Urinary bladder (tissue), 4 donors: ENCODE data around the gene EFCAB14. TPM values are rescaled to one million over a fixed set of nuclear protein-coding genes. Genes with fewer than 3 reads are reported as not detected.
A peak's percentile ranks its signal among the peaks of the same experiment; 100 is the strongest.
"Not testable (repeated sequence)": the region's sequence is repeated elsewhere in the genome, so short reads cannot be mapped to it uniquely, and the experiment has no call there.

Source experiments
- DNase-seq: peaks from one replicate; pipeline ENCODE4 v3.0.0-alpha.2; 2015; ENCODE audit errors: extremely low spot score
- H3K27ac ChIP-seq: one replicate; pipeline ENCODE4 v1.5.1; 2013; ENCODE audit warnings: low read depth, mild to moderate bottlenecking, moderate library complexity
- H3K36me3 ChIP-seq: one replicate; pipeline ENCODE4 v1.6.1; 2013; ENCODE audit warnings: mild to moderate bottlenecking, moderate library complexity; ENCODE audit not compliant: insufficient read depth
- H3K4me1 ChIP-seq: one replicate; pipeline ENCODE4 v1.6.1; 2013; ENCODE audit warnings: mild to moderate bottlenecking, moderate library complexity; ENCODE audit not compliant: insufficient read depth
- H3K4me3 ChIP-seq: one replicate; pipeline ENCODE4 v1.5.1; 2013; ENCODE audit warnings: low read depth, low read length
- WGBS: extraction: QIAGEN DNeasy Blood & Tissue Kit; methylation state at CpG from one replicate; pipeline ENCODE4 v1.1.7; 2013; 5-methylcytosine and 5-hydroxymethylcytosine counted together
- polyA plus RNA-seq: library from polyadenylated mRNA; stranded (reverse); fragments of 200-250 nt; gene quantifications from one replicate; pipeline ENCODE4 v1.2.3, GENCODE V29; 2013
- total RNA-seq: library from RNA; depleted of rRNA; stranded (reverse); fragments of >200 nt; gene quantifications from one replicate; pipeline ENCODE4 v1.2.3, GENCODE V29; 2014
- donor health status: healthy with polysubstance abuse.
- donor health status: healthy.

Gene EFCAB14
- total and polyA plus RNA-seq, 2 donors, result 58.6 to 115 TPM

- WGBS, result 80% methylated on average over 1 of the region's 1 CpG
- H3K4me1 ChIP-seq, result no peaks in the 10 kb centered on the region
- DNase-seq, result no peak
- H3K4me3 ChIP-seq, result no peak overlapping the region
- no peak overlapping the region for H3K27ac ChIP-seq
- no peaks in the 10 kb centered on the region for H3K36me3 ChIP-seq
Observed at GRCh38 chr1:46749404-46749803, 30.5 kb upstream of the EFCAB14 start.

- Histone ChIP-seq H3K4me1 (no peaks in the 10 kb centered on the region), H3K36me3 (no peaks in the 10 kb centered on the region), H3K4me3 (no peak overlapping the region), H3K27ac (no peak overlapping the region)
- WGBS, result 32% methylated on average over 5 of the region's 5 CpGs
- no peak for DNase-seq
Observed at GRCh38 chr1:46747683-46748288, 28.9 kb upstream of the EFCAB14 start.

DNA sequence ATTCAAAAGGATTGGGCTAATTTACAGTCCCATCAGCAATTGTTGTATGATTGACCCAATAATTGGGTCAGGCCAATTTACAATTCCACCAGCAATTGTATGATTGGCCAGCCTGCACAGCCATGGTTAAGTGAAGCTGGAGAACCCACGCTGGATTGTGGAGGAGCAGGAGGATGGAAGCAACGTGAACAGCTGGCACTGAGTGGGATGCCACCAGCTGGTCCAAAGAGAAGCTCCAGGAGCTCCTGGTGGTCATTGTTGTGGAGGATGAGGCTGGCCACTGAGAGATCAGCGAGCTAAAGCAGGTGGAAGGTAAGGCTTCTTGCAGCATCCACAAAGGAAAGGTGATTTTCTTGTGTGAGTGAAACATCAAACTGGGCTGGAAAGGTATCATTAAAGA, 23.2 kb upstream of the EFCAB14 start:
- Histone ChIP-seq H3K36me3 (no peaks in the 10 kb centered on the region), H3K27ac (no peak overlapping the region), H3K4me1 (no peaks in the 10 kb centered on the region), H3K4me3 (no peak overlapping the region)
- WGBS, result 65% methylated on average over 3 of the region's 3 CpGs
- DNase-seq, result no peak

DNA sequence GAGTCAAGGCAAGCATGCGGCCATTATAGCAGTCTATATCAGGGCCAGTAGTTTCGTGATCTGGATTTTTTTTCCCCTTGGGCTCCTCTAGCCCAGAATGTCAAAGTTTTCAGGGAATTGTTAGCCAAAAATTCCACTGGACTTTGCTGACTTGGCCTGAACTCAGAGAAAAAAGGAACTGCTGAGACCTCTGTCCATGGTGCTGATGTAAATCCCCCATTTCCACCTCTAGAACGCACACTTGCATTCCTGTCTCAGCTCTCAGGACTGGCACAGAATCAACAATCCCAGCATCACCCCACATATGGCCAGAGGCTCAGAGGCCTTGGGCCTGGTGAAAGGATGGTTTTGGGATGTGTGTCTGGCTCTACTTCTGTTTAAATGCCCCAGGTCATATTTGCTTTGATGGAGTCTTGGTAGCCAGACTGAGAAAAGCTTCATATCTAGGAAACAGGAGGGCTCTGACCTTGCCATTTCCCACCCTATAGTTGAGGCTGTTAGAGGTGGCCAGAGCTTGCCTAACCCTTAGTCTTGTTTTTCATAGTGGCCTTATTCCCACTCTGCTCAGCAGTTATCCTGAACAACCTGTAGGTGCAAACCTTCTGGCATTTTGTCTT, 16.9 kb upstream of the EFCAB14 start:
- Histone ChIP-seq H3K36me3 (no peaks in the 10 kb centered on the region), H3K4me1 (no peaks in the 10 kb centered on the region), H3K4me3 (no peak overlapping the region), H3K27ac (no peak overlapping the region)
- WGBS, result 3% methylated on average over 3 of the region's 3 CpGs
- DNase-seq, result no peak

DNA sequence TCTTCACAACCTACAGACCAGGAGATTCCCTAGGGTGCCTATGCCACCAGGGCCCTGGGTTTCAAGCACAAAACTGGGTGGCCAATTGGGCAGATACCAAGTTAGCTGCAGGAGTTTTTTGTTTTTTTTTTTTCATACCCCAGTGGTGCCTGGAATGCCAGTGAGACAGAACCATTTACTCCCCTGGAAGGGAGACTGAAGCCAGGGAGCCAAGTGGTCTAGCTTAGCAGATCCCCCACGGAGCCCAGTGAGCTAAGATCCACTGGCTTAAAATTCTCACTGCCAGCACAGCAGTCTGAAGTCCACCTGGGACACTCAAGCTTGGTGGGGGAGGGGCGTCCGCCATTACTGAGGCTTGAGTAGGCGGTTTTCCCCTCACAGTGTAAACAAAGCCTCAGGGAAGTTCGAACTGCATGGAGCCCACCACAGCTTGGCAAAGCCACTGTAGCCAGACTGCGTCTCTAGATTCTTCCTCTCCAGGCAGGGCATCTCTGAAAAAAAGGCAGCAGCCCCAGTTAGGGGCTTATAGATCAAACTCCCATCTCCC, 9.5 kb upstream of the EFCAB14 start:
- 26% methylated on average over 6 of the region's 6 CpGs for WGBS
- DNase-seq, H3K36me3 ChIP-seq, H3K27ac ChIP-seq, H3K4me1 ChIP-seq, H3K4me3 ChIP-seq: not testable (repeated sequence)

DNA sequence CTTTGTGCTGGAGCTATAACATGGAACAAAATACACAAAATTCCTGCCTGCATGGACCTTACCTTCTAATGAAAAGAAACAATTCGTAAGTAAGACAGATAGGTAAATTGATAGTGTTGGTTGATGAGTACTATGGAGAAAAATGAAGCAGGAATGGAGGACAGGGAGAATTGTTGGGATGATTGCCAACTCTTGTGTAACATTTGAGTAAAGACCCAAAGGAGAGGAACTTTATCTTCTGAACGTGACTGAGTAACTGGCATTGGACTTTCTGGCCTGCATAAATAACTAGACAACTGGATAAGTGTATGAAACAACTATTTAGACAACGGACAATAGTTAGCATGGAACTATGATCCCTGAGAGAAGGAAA, 6.8 kb upstream of the EFCAB14 start:
- Histone ChIP-seq H3K36me3 (no peaks in the 10 kb centered on the region), H3K4me1 (peaks cover 2% of the 10 kb centered on the region), H3K27ac (no peak overlapping the region), H3K4me3 (no peak overlapping the region)
- 60% methylated on average over 3 of the region's 3 CpGs for WGBS
- DNase-seq, result no peak

DNA sequence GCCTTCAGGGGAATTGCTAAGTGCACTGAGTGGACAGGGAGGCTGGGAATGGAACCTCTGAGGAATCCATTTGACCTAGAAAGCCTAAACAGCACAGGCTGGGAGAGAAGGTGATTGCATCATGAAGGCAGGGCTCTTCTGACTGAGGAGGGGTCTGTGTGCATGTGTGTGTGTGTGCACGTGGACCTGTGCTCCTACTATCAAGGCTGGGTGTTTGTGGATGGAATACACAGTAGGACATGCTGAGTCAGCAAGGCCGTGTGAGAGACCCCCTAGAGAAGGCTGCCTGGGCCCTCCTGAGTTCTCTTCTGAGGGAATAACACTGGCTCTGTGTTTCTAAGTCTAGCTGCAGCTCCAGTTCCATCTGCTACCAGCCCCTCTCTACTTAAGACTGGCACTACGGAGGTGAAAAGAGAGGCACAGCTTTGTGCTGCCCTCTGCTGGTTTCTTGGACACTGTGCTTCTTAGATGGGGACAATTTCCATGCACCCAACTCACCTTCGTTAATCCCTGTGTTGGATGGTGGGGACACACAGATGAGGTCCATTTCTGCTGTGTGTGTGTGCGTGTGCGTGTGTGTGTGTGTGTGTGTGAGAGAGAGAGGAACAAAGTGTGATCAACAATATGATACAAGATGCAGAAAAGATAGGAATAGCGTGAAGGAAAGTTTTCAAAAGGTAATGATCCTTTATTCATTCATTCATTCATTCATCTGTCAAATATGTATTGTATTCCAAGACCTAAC, 6.2 kb upstream of the EFCAB14 start:
- Histone ChIP-seq H3K4me3 (no peak overlapping the region), H3K4me1 (peaks cover 2% of the 10 kb centered on the region), H3K27ac (no peak overlapping the region), H3K36me3 (no peaks in the 10 kb centered on the region)
- 18% methylated on average over 7 of the region's 7 CpGs for WGBS
- DNase-seq, result no peak

GRCh38 chr1:46723901-46724300, 5.0 kb upstream of the EFCAB14 start:
- no peak for DNase-seq
- 67% methylated on average over 4 of the region's 4 CpGs for WGBS
- peaks cover 2% of the 10 kb centered on the region for H3K4me1 ChIP-seq
- no peaks in the 10 kb centered on the region for H3K36me3 ChIP-seq
- no peak overlapping the region for H3K27ac ChIP-seq
- H3K4me3 ChIP-seq, result no peak overlapping the region

DNA sequence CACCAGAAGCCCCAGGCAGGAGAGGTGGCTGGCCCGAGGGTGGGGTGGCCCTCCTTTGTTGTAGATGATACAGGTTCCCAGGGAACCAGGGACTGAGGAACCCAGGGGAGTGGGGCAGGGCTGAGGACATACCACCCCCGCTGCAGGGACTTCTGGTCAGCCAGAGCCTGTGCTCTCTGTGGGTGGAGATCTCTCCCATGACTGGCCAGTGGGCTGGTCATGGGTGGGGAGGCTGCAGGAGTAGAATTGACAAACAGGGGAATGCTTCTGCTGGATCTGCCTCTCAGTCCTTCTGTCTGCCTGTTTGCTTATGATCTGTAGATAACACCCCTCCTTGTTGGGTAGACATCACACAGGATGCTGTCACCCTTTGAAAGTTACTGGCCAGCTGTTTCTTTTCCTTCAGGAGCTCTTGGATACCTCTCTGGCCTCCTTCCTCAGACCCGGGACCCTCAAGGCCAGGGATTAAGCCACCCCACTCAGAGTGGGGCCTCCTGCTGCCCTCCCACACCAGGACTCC, 2.8 kb upstream of the EFCAB14 start:
- Histone ChIP-seq H3K36me3 (no peaks in the 10 kb centered on the region), H3K4me3 (no peak overlapping the region), H3K27ac (no peak overlapping the region), H3K4me1 (peaks cover 2% of the 10 kb centered on the region)
- WGBS, result 49% methylated on average over 3 of the region's 3 CpGs
- DNase-seq, result no peak

GRCh38 chr1:46721204-46721603, 2.3 kb upstream of the EFCAB14 start:
- Histone ChIP-seq H3K4me3 (no peak overlapping the region), H3K4me1 (peaks cover 2% of the 10 kb centered on the region), H3K36me3 (no peaks in the 10 kb centered on the region), H3K27ac (no peak overlapping the region)
- WGBS, result 82% methylated on average over 1 of the region's 1 CpG
- DNase-seq, result no peak

DNA sequence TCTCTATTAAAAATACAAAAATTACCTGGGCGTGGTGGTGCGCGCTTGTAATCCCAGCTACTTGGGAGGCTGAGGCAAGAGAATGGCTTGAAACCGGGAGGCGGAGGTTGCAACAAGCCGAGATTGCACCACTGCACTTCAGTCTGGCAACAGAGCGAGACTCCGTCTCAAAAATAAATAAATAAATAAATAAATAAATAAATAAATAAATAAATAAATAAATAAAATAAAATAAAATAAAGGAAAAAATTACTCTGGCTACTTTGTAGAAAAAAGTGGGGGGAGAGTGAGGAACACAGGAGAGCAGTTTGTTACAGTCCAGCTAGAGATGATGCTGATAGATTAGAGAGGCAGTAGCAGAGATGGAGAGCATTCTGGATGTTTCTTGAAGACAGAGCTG, 1.4 kb upstream of the EFCAB14 start:
- H3K36me3 ChIP-seq, H3K27ac ChIP-seq, H3K4me1 ChIP-seq, H3K4me3 ChIP-seq, DNase-seq: not testable (repeated sequence)
- WGBS, result 96% methylated on average over 8 of the region's 8 CpGs

DNA sequence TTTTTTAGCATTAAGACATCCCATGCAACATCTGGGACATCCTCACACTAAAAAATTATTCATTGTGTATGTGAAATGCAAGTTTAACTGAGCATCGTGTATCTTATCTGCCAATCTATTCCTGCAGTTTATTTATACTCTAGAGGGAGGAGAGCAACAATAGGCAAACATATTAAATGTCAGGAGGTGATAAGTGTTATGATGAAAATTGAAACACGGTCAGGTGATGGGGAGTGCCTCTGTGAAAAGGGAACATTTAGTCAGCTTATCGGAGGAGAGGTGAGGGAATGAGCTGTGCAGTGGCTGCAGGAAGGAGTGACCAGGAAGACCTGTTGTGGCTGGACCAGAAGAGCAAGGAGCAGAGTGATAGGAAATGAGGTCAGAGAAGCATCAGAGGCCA, 775 bp upstream of the EFCAB14 start:
- Histone ChIP-seq H3K4me3 (peak overlapping the region; percentile 93), H3K36me3 (no peaks in the 10 kb centered on the region), H3K27ac (no peak overlapping the region), H3K4me1 (peaks cover 2% of the 10 kb centered on the region)
- peak; percentile 33 for DNase-seq
- WGBS, result 18% methylated on average over 3 of the region's 3 CpGs

- H3K27ac ChIP-seq, result peak overlapping the region; percentile 85
Observed at GRCh38 chr1:46718340-46718726, 581 bp downstream of the EFCAB14 start.

GRCh38 chr1:46717654-46718053, 1.3 kb downstream of the EFCAB14 start:
- WGBS, result 67% methylated on average over 9 of the region's 9 CpGs
- no peak for DNase-seq
- Histone ChIP-seq H3K4me1 (peaks cover 3% of the 10 kb centered on the region), H3K27ac (no peak overlapping the region), H3K4me3 (peak overlapping the region; percentile 93), H3K36me3 (no peaks in the 10 kb centered on the region)

More at GRCh38 chr1:46718340-46718726, 581 bp downstream of the EFCAB14 start:
- H3K36me3 ChIP-seq, result no peaks in the 10 kb centered on the region
- peaks cover 3% of the 10 kb centered on the region for H3K4me1 ChIP-seq
- no peak for DNase-seq
- H3K4me3 ChIP-seq, result peak overlapping the region; percentile 93
- WGBS, result 1% methylated on average over 12 of the region's 12 CpGs
